Nephron progenitor cell (in vitro differentiated cells): ENCODE results near the gene CASP1.

ENCODE experiments used
- DNase-seq: peaks from one replicate; pipeline ENCODE4 v3.0.0; 2021
- H3K27ac Mint-ChIP-seq: 2 replicates; pipeline ENCODE4 v1.8.0; 2021; ENCODE audit warnings: mild to moderate bottlenecking, moderate library complexity, mixed read lengths
- H3K27me3 Mint-ChIP-seq: 2 replicates; pipeline ENCODE4 v1.8.0; 2021; ENCODE audit warnings: mild to moderate bottlenecking, low read depth, mixed read lengths; ENCODE audit not compliant: poor library complexity
- H3K36me3 Mint-ChIP-seq: 2 replicates; pipeline ENCODE4 v1.8.0; 2021; ENCODE audit warnings: low read depth, mixed read lengths
- H3K4me1 Mint-ChIP-seq: 2 replicates; pipeline ENCODE4 v1.8.0; 2021; ENCODE audit warnings: mixed read lengths
- H3K4me3 Mint-ChIP-seq: 2 replicates; pipeline ENCODE4 v1.8.0; 2021; ENCODE audit warnings: mild to moderate bottlenecking, moderate library complexity, mixed read lengths
- H3K9me3 Mint-ChIP-seq: 2 replicates; pipeline ENCODE4 v1.8.0; 2021; ENCODE audit warnings: mild to moderate bottlenecking, moderate library complexity, mixed read lengths
- CTCF ChIP-seq: fragments of 200-600 bp; sonication (generic); IDR thresholded peaks from 2 replicates; pipeline ENCODE4 v1.5.0; 2021; ENCODE audit warnings: antibody characterized with exemption

CASP1 gene

GRCh38 chr11:105000167-105000566 lies 34.8 kb downstream of the CASP1 start:
- Mint-ChIP-seq H3K27me3 (no peaks in the 10 kb centered on the region), H3K36me3 (no peaks in the 10 kb centered on the region), H3K27ac (no peak overlapping the region), H3K4me1 (peaks cover 6% of the 10 kb centered on the region), H3K4me3 (no peak overlapping the region), H3K9me3 (no peaks in the 10 kb centered on the region)
- TF ChIP-seq CTCF: no peak
- no peak for DNase-seq

GRCh38 chr11:104999721-105000120 lies 35.2 kb downstream of the CASP1 start:
- TF ChIP-seq CTCF: no peak
- peaks cover 11% of the 10 kb centered on the region for H3K4me1 Mint-ChIP-seq
- H3K9me3 Mint-ChIP-seq: peaks cover 4% of the 10 kb centered on the region
- H3K4me3 Mint-ChIP-seq: no peak overlapping the region
- no peaks in the 10 kb centered on the region for H3K27me3 Mint-ChIP-seq
- no peaks in the 10 kb centered on the region for H3K36me3 Mint-ChIP-seq
- H3K27ac Mint-ChIP-seq: no peak overlapping the region
- DNase-seq: no peak

- Mint-ChIP-seq H3K27me3 (no peaks in the 10 kb centered on the region), H3K36me3 (no peaks in the 10 kb centered on the region), H3K27ac (no peak overlapping the region), H3K9me3 (peaks cover 8% of the 10 kb centered on the region), H3K4me3 (no peak overlapping the region), H3K4me1 (peaks cover 14% of the 10 kb centered on the region)
- no peak for DNase-seq
- TF ChIP-seq CTCF: no peak
Observed at GRCh38 chr11:104997288-104997687, 37.7 kb downstream of the CASP1 start.

- Mint-ChIP-seq H3K36me3 (no peaks in the 10 kb centered on the region), H3K4me3 (peak overlapping the region; percentile 6), H3K27me3 (peaks cover 8% of the 10 kb centered on the region), H3K27ac (peak overlapping the region; percentile 94), H3K4me1 (peaks cover 14% of the 10 kb centered on the region), H3K9me3 (peaks cover 8% of the 10 kb centered on the region)
- no peak for TF ChIP-seq CTCF
- DNase-seq: peak; percentile 23
Observed at GRCh38 chr11:104995001-104995408, 39.9 kb downstream of the CASP1 start.

- DNase-seq: no peak
- Mint-ChIP-seq H3K27ac (no peak overlapping the region), H3K36me3 (no peaks in the 10 kb centered on the region), H3K4me1 (peaks cover 14% of the 10 kb centered on the region), H3K27me3 (peaks cover 8% of the 10 kb centered on the region), H3K9me3 (peaks cover 25% of the 10 kb centered on the region), H3K4me3 (no peak overlapping the region)
- TF ChIP-seq CTCF: no peak
Observed at GRCh38 chr11:104992781-104993180, 42.2 kb downstream of the CASP1 start.

- no peak for DNase-seq
- no peak overlapping the region for H3K27ac Mint-ChIP-seq
- peaks cover 14% of the 10 kb centered on the region for H3K4me1 Mint-ChIP-seq
- H3K9me3 Mint-ChIP-seq: peaks cover 31% of the 10 kb centered on the region
- no peak for TF ChIP-seq CTCF
- no peaks in the 10 kb centered on the region for H3K36me3 Mint-ChIP-seq
- peaks cover 8% of the 10 kb centered on the region for H3K27me3 Mint-ChIP-seq
- no peak overlapping the region for H3K4me3 Mint-ChIP-seq
Observed at GRCh38 chr11:104991994-104992393, 43.0 kb downstream of the CASP1 start.
